Thoracic aorta (tissue), 2 donors: ENCODE results near the gene SLC5A6. TPM values are rescaled to one million over a fixed set of nuclear protein-coding genes. Genes with fewer than 3 reads are reported as not detected.

Experiments
- ATAC-seq: fragments of 150-250 bp; one replicate; pipeline ENCODE4 v1.8.0; 2017; ENCODE audit warnings: low read depth; ENCODE audit not compliant: insufficient number of reproducible peaks, low FRiP score
- DNase-seq: peaks from one replicate; pipeline ENCODE4 v3.0.0-alpha.2; 2020; ENCODE audit warnings: low spot score
- H3K27ac ChIP-seq, 2 donors: fragments of 200-600 bp; sonication (generic); 1 replicate in 1 of 2; 2 replicates in 1 of 2; pipeline ENCODE4 v1.5.1; 2016; ENCODE audit warnings: mild to moderate bottlenecking in 2 of 2, moderate library complexity in 2 of 2
- H3K27me3 ChIP-seq: fragments of 200-600 bp; sonication (generic); replicated peaks from 2 replicates; pipeline ENCODE4 v1.6.0; 2016; ENCODE audit warnings: mild to moderate bottlenecking; ENCODE audit not compliant: insufficient read depth
- H3K36me3 ChIP-seq: fragments of 200-600 bp; sonication (generic); one replicate; pipeline ENCODE4 v1.5.1; 2016
- H3K4me1 ChIP-seq, 2 donors: fragments of 200-600 bp; sonication (generic); 1 replicate in 1 of 2; 2 replicates in 1 of 2; pipeline versions ENCODE4 v1.5.1 to v1.6.0; 2016; ENCODE audit warnings: low read depth in 2 of 2, mild to moderate bottlenecking in 1 of 2; ENCODE audit not compliant: control insufficient read depth in 1 of 2
- H3K4me3 ChIP-seq: fragments of 200-600 bp; sonication (generic); 2 replicates; pipeline ENCODE4 v1.5.1; 2016; ENCODE audit warnings: mild to moderate bottlenecking
- H3K9me3 ChIP-seq: fragments of 200-600 bp; sonication (generic); 2 replicates; pipeline ENCODE4 v1.5.1; 2016
- total RNA-seq, 2 donors: library from RNA; depleted of rRNA; stranded (reverse); fragments of >200 nt; gene quantifications; one replicate each; pipeline versions ENCODE4 v1.1.0 to v1.2.3, GENCODE V29; 2016
- TF ChIP-seq, protein P1 (sequence below): fragments of 200-600 bp; sonication (generic); IDR thresholded peaks from one replicate; pipeline ENCODE4 v1.5.1; 2019; ENCODE audit warnings: antibody characterized with exemption

Gene SLC5A6
- total RNA-seq, 2 donors from 2014 or later: 26.0 to 51.2 TPM

- TF ChIP-seq, protein P1, sequence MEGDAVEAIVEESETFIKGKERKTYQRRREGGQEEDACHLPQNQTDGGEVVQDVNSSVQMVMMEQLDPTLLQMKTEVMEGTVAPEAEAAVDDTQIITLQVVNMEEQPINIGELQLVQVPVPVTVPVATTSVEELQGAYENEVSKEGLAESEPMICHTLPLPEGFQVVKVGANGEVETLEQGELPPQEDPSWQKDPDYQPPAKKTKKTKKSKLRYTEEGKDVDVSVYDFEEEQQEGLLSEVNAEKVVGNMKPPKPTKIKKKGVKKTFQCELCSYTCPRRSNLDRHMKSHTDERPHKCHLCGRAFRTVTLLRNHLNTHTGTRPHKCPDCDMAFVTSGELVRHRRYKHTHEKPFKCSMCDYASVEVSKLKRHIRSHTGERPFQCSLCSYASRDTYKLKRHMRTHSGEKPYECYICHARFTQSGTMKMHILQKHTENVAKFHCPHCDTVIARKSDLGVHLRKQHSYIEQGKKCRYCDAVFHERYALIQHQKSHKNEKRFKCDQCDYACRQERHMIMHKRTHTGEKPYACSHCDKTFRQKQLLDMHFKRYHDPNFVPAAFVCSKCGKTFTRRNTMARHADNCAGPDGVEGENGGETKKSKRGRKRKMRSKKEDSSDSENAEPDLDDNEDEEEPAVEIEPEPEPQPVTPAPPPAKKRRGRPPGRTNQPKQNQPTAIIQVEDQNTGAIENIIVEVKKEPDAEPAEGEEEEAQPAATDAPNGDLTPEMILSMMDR: no peak
- no peaks in the 10 kb centered on the region for H3K9me3 ChIP-seq
- no peak overlapping the region for H3K4me3 ChIP-seq
- H3K4me1 ChIP-seq: no peaks in the 10 kb centered on the region
- no peaks in the 10 kb centered on the region for H3K27me3 ChIP-seq
- no peaks in the 10 kb centered on the region for H3K36me3 ChIP-seq
- no peak overlapping the region for H3K27ac ChIP-seq
- no peak for ATAC-seq
- DNase-seq: no peak
Measured at GRCh38 chr2:27154488-27154887, 57.6 kb downstream of the SLC5A6 start.

DNA sequence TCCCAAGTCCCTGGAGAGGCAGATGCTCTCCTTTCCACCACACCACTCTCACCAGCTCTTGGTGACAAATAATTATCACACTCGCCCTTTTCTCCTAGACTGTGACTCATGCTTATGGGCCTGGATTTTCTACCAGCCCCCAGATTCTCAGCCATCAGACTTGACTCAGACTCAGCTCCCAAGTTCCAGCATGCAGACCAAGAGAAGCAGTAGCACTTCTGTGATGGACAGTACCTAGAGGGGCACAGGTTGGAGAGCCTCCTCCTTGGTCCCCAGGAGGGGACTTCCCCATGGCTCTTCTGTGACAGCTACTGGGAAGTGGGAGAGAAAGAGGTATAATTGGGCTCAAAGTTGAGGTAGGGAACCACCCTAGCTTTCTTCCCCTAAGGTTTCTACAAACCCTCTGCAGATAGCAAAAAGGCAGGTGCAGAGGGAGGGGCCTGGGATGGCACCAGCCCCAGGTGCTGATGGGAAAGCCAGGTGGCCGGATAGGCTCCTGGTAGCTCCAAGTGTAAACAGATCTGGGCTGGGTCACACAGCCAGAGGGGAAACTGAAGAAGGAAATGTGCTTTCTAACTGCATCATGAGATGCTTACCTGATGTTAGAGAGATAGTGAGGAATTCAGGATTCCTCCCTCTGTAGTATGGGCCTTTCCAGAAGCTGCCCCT, 59.1 kb downstream of the SLC5A6 start:
- ATAC-seq (no peak), DNase-seq (no peak)
- Histone ChIP-seq H3K27ac (no peak overlapping the region), H3K4me1 (no peaks in the 10 kb centered on the region), H3K4me3 (no peak overlapping the region), H3K27me3 (no peaks in the 10 kb centered on the region), H3K36me3 (no peaks in the 10 kb centered on the region), H3K9me3 (no peaks in the 10 kb centered on the region)
- TF ChIP-seq, protein P1: no peak

- TF ChIP-seq, protein P1: no peak
- no peak for DNase-seq
Measured at GRCh38 chr2:27152102-27152795, 59.8 kb downstream of the SLC5A6 start.

GRCh38 chr2:27150639-27151230, 61.3 kb downstream of the SLC5A6 start:
- no peak for ATAC-seq
- H3K27me3 ChIP-seq: no peaks in the 10 kb centered on the region
- no peak overlapping the region for H3K27ac ChIP-seq
- TF ChIP-seq, protein P1: no peak
- H3K9me3 ChIP-seq: no peaks in the 10 kb centered on the region
- H3K4me1 ChIP-seq: no peaks in the 10 kb centered on the region
- no peaks in the 10 kb centered on the region for H3K36me3 ChIP-seq
- no peak overlapping the region for H3K4me3 ChIP-seq
- DNase-seq: no peak

More at GRCh38 chr2:27152102-27152795, 59.8 kb downstream of the SLC5A6 start:
- Histone ChIP-seq H3K9me3 (no peaks in the 10 kb centered on the region), H3K4me3 (no peak overlapping the region), H3K36me3 (no peaks in the 10 kb centered on the region), H3K27me3 (no peaks in the 10 kb centered on the region), H3K4me1 (no peaks in the 10 kb centered on the region), H3K27ac (no peak overlapping the region)
- no peak for ATAC-seq

Other genes starting within 250 kb of the SLC5A6 start
- 10 to 100 TPM in 1 of 2 donors, 1 to 10 TPM in 1; 9.1 to 29.9 TPM for gene MAPRE3, start 241.6 kb downstream of the SLC5A6 start, total RNA-seq
- gene TMEM214, start 179.3 kb downstream of the SLC5A6 start, total RNA-seq: 10 to 100 TPM; 68.2 to 84.4 TPM
- 10 to 100 TPM in 1 of 2 donors, 1 to 10 TPM in 1; 7.8 to 10.8 TPM for gene AGBL5, start 160.6 kb downstream of the SLC5A6 start, total RNA-seq
- 100 to 1,000 TPM; 147 to 272 TPM for gene OST4, start 140.6 kb downstream of the SLC5A6 start, total RNA-seq
- gene EMILIN1, start 133.7 kb downstream of the SLC5A6 start, total RNA-seq: 100 to 1,000 TPM; 231 to 309 TPM
- 1 to 10 TPM; 1.5 to 2.6 TPM for gene KHK, start 125.5 kb downstream of the SLC5A6 start, total RNA-seq
- gene CGREF1, start 93.1 kb downstream of the SLC5A6 start, total RNA-seq: 10 to 100 TPM; 18.8 to 19.8 TPM
- under 1 TPM in 1 of 2 donors, not detected in 1; 0.27 TPM for gene ABHD1, start 88.5 kb downstream of the SLC5A6 start, total RNA-seq
- gene PREB, start 77.6 kb downstream of the SLC5A6 start, total RNA-seq: 10 to 100 TPM; 64.3 to 92.3 TPM
- not detected for gene PRR30, start 72.9 kb downstream of the SLC5A6 start, total RNA-seq
- not detected for gene TCF23, start 63.3 kb downstream of the SLC5A6 start, total RNA-seq
- 100 to 1,000 TPM in 1 of 2 donors, 10 to 100 TPM in 1; 90.0 to 174 TPM for gene ATRAID, start 227 bp downstream of the SLC5A6 start, total RNA-seq
- 10 to 100 TPM; 16.2 to 25.0 TPM for gene CAD, start 5.1 kb upstream of the SLC5A6 start, total RNA-seq
- gene SLC30A3, start 50.8 kb upstream of the SLC5A6 start, total RNA-seq: 1 to 10 TPM; 4.4 to 8.5 TPM
- under 1 TPM in 1 of 2 donors, not detected in 1; 0.68 TPM for gene DNAJC5G, start 63.2 kb upstream of the SLC5A6 start, total RNA-seq
- gene TRIM54, start 70.2 kb upstream of the SLC5A6 start, total RNA-seq: 1 to 10 TPM in 1 of 2 donors, under 1 TPM in 1; 0.41 to 2.5 TPM
- 1 to 10 TPM in 1 of 2 donors, not detected in 1; 1.8 TPM for gene UCN, start 96.2 kb upstream of the SLC5A6 start, total RNA-seq
- gene MPV17, start 110.8 kb upstream of the SLC5A6 start, total RNA-seq: 10 to 100 TPM; 58.1 to 68.1 TPM
- gene GTF3C2, start 144.5 kb upstream of the SLC5A6 start, total RNA-seq: 10 to 100 TPM; 56.6 to 58.8 TPM
- 10 to 100 TPM; 31.5 to 55.4 TPM for gene EIF2B4, start 158.1 kb upstream of the SLC5A6 start, total RNA-seq
- 100 to 1,000 TPM in 1 of 2 donors, 10 to 100 TPM in 1; 84.4 to 133 TPM for gene SNX17, start 158.3 kb upstream of the SLC5A6 start, total RNA-seq
- gene ZNF513, start 168.5 kb upstream of the SLC5A6 start, total RNA-seq: 10 to 100 TPM; 10.7 to 10.9 TPM
- 10 to 100 TPM; 50.2 to 50.4 TPM for gene PPM1G, start 197.3 kb upstream of the SLC5A6 start, total RNA-seq
- gene NRBP1, start 216.4 kb upstream of the SLC5A6 start, total RNA-seq: 10 to 100 TPM; 61.5 to 77.7 TPM
- gene KRTCAP3, start 230.1 kb upstream of the SLC5A6 start, total RNA-seq: under 1 TPM in 1 of 2 donors, not detected in 1; 0.68 TPM